WTC11 (cell line): ENCODE results near the gene PPP2R5A.

Experiments used
- ARID4B ChIP-seq: sonication (generic); formaldehyde crosslinking; IDR thresholded peaks from 2 replicates; pipeline ENCODE4 v1.8.0; 2023; ENCODE audit warnings: missing genetic modification reagents, mild to moderate bottlenecking, borderline replicate concordance
- ATF3 ChIP-seq: sonication (generic); formaldehyde crosslinking; conservative IDR thresholded peaks from 2 replicates; pipeline ENCODE4 v1.8.1; 2022; ENCODE audit warnings: mild to moderate bottlenecking, missing genetic modification reagents
- ELF4 ChIP-seq: sonication (generic); formaldehyde crosslinking; IDR thresholded peaks from 2 replicates; pipeline ENCODE4 v1.8.1; 2022; ENCODE audit warnings: low read depth, mild to moderate bottlenecking, moderate library complexity, missing genetic modification reagents
- TCF7 ChIP-seq: sonication (generic); formaldehyde crosslinking; IDR thresholded peaks from 2 replicates; pipeline ENCODE4 v1.8.0; 2022; ENCODE audit warnings: mild to moderate bottlenecking, low read depth, missing genetic modification reagents, moderate library complexity
- ZNF219 ChIP-seq: sonication (generic); formaldehyde crosslinking; IDR thresholded peaks from 2 replicates; pipeline ENCODE4 v1.8.0; 2023; ENCODE audit warnings: missing genetic modification reagents, mild to moderate bottlenecking, borderline replicate concordance
- TF ChIP-seq, protein P1 (sequence below): fragments of 200-600 bp; IDR thresholded peaks from 2 replicates; pipeline ENCODE4 v1.8.0; 2022; ENCODE audit warnings: antibody characterized with exemption

GRCh38 chr1:212368073-212368484 lies 82.9 kb downstream of the PPP2R5A start:
- TF ChIP-seq, protein P1, sequence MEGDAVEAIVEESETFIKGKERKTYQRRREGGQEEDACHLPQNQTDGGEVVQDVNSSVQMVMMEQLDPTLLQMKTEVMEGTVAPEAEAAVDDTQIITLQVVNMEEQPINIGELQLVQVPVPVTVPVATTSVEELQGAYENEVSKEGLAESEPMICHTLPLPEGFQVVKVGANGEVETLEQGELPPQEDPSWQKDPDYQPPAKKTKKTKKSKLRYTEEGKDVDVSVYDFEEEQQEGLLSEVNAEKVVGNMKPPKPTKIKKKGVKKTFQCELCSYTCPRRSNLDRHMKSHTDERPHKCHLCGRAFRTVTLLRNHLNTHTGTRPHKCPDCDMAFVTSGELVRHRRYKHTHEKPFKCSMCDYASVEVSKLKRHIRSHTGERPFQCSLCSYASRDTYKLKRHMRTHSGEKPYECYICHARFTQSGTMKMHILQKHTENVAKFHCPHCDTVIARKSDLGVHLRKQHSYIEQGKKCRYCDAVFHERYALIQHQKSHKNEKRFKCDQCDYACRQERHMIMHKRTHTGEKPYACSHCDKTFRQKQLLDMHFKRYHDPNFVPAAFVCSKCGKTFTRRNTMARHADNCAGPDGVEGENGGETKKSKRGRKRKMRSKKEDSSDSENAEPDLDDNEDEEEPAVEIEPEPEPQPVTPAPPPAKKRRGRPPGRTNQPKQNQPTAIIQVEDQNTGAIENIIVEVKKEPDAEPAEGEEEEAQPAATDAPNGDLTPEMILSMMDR = peak; percentile 76
- TF ChIP-seq ZNF219 = no peak
- no peak for TF ChIP-seq ELF4 (CRISPR knock-in tag)
- TF ChIP-seq ATF3 = no peak
- TF ChIP-seq TCF7 (CRISPR knock-in tag) = no peak
- no peak for TF ChIP-seq ARID4B (CRISPR knock-in tag)
